GM19324 (cell line): ENCODE results near the gene PANK4.

Experiments
- ATAC-seq: cut with Tn5 transposase; IDR thresholded peaks from one replicate; pipeline ENCODE4 v1.9.1; 2021; ENCODE audit warnings: mild to moderate bottlenecking, moderate library complexity; ENCODE audit not compliant: unreplicated experiment, low FRiP score

The PANK4 gene

DNA sequence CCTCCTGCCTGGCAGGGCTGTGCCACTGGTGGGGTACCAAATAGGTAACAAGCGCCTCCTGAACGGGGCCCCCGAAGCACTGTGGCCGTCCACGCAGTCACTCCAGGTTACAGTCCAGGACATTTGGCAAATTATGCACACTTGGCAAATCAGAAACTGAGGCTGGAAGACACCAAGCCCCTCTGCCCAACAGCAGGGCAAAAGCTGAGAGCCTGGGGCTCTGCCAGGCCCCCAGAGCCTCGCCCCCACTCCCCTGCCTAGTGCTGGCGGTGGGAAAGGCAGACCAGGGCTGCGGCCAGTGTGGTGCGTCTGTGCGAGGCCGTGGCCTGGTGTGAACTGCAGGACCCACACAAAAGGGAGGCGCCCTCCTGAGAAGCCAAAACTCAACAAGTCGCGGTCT is 9.4 kb downstream of the PANK4 start:
- ATAC-seq = no peak

DNA sequence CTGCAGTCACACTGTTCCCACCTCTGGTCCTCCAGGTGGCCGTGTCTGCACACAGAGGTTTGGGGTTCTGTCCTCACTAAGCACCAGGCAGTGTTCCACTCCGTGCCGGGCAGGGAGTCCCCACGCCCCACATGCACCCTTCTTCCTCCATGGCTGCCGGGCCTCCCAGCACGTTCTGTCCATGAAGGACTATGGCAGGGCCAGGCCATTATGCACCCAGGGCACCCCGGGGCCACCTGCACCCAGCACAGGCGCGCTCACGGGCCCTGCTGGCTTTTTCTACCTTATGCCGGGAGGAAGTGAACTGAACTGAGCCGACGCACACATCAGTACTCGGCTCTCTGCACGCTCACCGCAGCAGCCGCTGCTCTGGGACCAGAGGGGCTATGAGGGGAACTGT is 10.3 kb downstream of the PANK4 start:
- no peak for ATAC-seq

DNA sequence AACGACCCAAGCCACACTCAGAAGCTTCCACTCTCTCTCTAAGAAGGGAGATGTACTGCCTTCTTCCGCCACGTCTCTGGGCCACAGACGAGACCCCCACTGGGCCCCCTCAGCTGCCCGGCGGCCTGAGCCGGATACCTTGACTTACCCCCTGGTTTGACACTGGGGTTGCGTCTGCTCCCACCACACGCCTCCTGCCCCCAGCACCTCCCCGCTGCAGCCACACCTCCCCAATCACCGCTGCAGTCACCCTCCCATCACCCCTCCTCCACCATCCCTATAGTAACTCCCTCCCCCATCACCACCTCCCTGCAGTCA is 10.7 kb downstream of the PANK4 start:
- ATAC-seq = no peak

DNA sequence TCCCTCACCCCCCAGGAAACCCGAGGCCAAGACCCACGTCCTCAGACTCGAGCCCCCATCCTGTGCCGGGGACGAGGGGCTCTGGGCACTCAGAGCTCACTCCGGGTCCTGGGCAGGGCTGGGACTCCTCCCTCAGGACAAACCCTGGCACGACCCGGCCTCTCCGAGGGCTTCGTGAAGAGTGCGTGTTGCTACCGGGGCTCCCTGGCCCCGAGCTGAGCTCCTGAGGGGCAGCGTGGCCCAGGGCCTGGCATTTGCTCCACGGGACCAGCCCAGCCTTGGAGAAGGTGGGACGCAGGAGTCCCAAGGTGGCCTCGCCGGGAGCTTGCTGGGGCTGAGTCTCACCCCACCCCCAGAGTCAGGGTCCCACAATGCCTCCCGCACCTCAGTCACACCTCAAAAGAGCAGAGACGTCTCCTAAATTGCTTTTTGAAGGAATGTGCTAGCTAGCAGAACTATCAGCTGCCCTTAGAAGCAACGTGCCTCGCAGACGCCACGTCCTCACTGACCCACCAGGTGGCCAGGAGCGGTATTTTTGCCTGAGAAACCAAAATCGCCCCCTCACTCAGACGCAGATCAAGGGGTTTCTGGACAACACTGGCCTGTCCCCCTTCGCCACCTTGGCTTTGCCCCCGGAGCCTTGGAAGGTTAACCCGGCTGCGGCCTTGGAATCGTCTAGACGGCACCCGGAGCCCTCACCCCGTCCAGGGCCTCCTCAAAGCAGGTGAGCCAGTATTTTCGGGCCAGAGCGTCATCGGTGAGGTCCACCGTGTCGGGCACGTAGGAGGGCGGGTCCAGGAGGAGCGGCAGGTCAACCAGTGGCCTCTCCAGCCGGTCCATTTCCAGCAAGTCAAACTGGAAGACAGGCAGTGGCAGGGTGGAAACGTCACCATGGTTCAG is 11.3 kb downstream of the PANK4 start:
- ATAC-seq = no peak

DNA sequence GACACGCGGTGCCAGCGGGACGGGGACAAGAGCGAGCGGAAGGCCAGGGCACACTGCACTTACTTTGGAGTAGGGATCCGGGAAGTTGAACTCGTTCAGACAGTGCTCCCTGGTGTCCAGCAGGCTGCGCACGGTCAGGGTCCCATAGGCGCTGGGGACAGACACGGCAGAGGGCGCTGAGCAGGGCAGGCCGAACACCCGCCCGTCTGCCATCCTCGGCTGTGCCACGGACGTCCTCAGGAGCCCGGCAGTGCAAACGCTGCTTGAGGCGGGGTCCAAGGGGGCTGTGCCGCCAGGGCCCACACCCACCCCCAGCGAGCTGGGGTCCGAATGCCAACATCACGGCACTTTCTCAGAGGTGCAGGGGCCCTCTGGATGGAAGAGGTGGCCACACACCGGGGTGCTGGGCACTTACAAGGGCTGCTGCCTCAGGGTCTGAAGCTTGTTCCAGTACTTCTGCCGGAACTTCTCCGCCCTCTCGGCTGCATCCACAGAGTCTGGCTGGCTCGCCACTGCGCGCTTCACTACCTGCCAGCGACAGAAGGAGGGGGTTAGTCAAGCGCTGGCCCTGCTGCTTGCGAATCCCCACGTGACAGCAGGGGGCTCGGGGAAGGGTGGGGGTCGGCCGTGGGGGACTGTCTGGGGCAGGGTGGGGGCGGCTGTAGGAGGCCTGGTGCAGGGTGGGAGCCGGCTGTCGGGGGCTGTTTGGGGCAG is 12.3 kb downstream of the PANK4 start:
- no peak for ATAC-seq

DNA sequence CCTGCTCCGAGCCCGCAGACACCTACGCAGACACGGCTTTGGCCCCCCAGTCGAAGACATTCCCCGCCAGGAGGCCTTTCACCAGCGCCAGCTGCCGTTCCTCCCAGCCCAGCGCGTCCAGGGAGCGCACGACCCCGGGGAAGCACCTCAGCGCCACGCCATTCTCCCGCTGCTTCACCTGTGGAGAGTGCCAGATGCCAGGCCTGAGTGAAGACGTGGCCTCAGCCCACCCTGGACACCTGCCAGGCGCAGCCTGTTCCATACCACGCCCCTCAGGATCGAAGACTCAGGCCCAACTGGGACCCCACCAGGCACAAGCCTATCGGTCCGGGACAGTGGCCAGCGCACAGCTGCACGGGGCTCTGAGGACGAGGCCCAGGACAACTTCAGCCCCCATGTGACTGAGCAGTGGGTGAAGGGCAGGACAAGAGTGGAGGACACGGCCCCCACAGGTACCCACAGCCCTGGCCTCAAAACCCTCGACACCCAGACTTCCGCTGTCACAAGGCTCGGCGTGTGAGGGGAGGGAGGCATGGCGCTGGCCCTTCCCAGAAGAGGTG is 13.5 kb downstream of the PANK4 start:
- ATAC-seq = no peak

DNA sequence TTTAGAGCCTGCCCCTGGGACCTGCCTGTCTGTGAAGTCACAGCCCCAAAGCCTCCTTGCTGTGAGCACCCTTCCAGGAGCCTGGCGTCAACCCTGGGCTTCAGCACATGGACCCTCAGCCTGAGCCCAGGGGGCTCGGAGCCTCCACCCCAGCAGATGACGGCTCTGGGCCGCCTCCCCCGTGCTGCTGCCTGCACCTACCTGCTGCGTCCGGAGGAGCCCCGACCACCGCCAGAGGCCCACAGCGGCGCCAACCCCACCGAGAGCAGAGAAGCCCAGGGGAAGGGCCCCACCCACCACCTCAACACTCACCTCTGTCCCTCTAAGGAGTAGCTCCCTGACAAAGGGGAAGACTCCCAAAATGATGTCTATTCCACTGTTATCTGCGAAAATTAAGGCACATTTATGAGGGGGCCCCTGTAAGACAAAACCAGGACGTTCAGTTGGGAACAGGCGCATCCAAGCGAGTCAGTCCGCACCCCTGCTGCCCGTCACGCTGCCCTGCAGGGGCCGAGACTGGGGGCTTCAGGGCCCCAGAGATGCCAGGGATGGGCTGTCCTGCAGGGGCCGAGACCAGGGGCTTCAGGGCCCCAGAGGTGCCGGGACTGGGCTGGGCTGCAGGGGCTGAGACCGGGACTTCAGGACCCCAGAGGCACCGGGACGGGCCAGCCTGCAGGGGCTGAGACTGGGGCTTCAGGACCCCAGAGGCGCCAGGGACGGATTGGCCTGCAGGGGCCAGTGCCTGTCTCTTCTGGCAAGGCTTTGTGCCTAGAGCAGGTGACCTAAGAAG is 15.8 kb downstream of the PANK4 start:
- no peak for ATAC-seq

DNA sequence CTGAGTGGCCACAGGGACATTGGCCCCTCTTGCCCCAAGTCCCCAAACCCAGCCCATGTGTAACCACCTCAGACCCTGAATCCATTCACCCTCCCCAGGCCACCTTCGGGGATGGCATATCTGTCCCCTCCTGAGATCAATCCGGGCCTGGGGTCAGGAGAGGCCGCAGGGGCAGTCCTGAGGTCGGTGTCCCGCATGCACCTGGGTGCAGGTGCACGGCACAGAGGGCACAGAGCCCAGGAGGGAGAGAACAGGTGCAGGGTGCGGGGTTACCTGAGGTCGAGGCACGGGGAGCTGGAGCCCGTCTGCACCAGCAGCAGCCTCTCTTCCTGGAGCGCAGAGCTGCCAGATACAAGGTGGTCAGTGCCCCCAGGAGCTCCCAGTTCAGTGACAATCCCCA is 16.8 kb downstream of the PANK4 start:
- ATAC-seq = no peak

DNA sequence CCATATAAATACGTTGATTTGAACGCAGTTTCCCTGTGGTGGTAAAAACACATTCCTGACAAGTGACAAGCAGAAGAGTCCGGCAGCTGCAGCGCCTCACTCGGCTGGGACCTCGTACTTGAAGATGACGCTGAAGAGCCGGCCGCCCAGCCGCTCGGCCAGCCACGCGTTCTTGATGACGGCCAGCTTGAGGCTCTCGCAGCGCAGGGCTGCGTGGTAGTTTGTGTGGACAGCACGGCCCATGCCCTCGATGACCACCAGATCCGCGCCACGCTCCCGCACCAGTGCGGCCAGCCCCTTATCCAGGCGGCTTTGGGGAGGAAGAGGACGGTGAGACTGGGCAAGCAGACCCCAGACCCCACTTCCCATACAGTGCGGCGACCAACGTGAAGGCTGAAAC is 17.6 kb downstream of the PANK4 start:
- no peak for ATAC-seq

DNA sequence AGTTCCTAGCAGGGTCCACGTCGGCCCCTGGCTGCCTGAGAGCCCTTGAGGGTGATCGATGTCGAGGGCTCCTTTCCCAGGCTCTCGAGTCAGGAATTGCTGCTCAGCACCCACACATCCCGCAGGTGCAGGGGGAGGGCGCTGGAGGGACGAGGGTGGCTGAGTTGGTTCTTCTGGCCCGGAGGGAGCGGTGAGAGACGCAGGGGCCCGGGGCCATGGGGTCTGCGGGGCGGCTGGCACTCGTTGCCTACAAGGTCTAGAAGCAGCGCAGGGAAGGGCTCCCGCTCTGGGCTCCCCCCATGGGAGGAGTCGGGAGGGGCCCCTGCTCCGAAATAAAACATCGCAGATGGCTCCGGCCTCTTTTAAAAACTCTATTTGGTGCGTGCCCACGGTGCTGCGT is 18.2 kb downstream of the PANK4 start:
- no peak for ATAC-seq

DNA sequence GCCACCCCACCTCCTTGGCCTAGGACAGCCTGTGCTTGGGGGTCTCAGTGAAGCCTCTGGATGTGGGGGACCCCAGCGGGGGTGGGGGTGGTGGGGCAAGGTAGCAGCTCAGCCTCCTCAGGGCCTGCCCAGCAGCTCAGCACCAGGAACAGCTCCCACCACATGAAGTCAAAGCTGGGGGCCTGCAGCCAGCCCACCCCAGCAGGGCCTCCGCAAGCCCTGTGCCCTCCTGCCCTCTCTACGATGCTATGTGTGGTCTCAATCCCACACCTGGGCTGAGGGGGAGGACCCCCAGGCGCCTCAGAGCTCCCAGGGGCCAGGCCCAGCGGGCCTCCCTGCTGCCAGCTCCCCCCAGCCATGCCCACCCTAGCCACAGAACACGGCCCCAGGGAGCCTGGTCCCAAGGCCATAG is 18.6 kb downstream of the PANK4 start:
- no peak for ATAC-seq

DNA sequence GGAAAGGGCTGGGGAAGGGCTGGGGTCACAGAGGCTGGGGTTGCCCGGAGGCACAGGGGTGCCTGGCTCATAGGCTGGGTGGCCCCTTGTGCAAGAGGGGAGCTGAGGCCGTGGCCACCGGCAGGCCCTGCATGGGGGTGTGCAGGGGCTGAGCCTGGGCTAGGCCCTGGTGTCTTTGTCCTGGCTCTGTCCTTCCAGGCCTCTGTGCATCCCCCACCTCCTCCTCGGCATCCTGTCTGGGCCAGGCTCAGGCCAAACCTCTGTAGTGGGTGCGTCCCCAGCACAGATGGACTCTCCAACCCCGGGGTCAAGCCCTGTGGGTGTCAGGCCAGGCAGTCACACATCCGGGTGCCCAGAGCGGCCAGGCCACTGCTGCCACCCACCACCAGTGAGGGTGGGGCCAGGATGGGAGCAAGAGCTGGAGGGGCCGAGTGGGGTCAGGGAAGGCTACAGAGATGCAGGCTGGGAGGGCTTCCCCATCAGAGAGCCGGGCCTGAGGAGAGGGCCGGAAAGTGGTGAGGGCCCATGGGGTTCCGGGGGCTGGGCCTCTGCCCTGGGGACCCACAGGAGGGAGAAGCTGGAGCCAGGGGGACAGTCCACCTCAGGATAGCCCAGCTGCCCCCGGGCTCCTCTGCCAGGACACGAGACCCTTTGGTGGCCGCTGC is 19.4 kb downstream of the PANK4 start:
- no peak for ATAC-seq

DNA sequence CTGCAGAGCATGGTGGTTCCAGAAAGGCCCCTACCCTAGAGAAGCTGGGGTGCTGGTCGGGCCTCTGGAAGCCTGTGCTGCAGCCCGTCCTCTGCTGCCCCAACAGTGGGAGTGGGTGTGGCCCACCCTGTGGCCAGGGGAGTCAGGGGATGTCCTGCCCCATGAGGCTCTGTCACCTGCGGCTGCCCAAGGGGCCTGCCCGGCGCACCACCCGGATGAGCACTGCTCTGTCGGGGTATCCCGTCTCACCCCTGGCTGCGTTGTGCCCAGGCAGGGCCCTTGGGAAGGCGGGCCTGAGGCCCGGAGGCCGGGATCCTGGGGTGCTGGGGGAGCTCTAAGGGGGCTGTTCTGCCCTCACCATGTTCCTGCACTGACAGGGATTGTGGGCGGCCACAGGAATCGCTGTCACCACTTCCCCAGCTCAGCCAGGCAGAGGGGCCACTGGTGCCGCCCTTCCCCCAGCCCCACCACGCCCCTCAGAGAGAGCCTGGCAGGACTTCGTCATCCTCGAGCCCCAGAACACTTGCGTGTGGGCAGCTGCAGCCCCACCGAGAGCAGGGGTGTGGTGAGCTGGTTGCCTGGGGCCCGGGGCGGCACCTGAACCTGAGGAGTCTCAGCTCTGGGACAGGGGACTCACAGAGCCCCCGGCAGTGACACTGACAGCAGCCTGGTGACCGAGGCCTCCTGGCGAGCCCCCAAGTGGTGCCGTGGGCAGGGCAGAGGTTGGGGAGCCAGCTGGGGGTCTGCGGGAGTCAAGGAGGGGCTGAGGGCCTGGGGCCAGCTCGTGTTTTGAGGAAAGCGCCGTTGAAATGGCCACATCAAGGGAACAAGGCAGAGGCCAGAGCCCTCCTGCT is 20.2 kb downstream of the PANK4 start:
- ATAC-seq = no peak

DNA sequence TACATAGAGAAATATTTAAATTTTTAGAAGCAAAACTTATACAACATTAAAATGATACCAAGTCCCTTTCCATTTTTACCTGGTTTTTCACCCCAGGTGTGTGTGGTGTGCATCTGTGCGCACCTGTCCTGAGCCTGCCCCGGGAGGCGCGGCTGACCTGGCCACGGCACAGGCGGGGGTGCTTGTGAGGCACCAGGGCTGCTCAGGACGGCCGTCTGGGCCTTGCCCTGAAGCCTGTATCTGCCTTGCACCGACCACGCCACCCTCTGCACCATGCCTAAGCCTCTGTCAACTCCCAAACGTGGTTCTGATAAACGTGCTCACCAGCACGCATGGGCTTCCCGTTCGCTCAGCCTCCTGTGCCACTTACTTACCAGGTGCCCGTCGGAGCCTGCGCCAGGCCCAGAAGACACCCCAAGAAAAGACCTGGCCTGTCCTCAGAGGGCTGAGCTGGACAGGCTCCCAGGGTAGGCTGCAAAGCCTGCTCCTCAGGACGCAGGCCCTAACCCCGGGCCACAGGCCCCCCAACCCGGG is 20.9 kb downstream of the PANK4 start:
- no peak for ATAC-seq

DNA sequence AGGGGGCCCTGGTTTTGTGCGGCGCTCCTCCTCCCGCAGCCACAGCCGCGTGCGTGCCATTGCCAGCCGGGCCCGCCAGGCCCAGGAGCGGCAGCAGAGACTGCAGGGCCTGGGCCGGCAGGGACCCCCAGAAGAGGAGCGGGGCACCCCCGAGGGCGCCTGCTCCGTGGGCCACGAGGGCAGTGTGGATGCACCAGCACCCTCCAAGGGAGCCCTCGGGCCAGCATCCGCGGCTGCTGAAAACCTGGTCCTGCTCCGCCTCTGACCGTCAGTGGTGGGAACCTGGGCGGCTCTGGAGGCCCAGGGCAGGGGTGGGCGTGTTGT is 21.5 kb downstream of the PANK4 start:
- ATAC-seq = no peak

DNA sequence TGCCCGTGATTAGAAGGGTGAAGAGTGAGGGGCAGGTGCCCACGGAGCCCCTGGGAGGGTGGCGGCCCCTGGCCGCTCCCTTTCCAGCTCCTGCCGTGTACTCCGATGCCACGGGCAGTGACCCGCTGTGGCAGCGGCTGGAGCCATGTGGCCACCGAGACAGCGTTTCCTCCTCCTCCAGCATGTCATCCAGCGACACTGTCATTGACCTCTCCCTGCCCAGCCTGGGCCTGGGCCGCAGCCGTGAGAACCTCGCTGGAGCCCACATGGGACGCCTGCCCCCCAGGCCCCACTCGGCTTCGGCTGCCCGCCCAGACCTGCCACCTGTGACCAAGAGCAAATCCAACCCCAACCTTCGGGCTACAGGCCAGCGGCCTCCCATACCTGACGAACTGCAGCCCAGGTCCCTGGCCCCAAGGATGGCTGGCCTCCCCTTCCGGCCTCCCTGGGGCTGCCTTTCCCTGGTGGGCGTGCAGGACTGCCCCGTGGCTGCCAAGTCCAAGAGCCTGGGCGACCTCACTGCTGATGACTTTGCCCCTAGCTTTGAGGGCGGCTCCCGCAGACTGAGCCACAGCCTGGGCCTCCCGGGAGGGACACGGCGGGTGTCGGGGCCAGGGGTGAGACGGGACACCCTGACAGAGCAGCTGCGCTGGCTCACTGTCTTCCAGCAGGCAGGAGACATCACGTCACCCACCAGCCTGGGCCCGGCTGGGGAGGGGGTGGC is 22.0 kb downstream of the PANK4 start:
- no peak for ATAC-seq

DNA sequence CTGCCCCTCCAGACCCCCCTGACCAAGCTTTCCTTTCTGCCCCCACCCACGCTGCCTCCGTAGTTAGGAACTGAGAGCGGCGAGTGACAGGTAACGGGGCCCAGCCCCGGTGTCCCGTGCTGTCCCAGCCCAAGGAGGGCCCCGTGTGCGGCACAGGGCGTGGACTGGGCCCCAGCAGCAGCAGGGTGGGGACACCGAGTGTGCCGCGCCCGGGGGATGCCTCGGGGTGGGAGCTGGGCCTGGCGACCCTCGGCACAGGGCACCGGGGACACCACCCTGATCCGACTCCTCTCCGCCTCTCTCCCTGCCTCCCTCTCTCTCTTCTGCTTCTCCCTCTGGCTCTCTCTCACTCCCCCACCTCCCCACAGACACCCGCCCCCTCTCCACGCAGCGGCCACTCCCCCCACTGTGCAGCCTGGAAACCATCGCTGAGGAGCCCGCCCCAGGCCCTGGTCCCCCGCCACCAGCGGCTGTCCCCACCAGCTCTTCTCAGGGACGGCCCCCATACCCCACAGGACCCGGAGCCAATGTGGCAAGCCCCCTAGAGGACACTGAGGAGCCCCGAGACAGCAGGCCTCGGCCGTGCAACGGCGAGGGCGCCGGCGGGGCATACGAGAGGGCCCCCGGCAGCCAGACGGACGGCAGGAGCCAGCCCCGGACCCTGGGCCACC is 22.7 kb downstream of the PANK4 start:
- no peak for ATAC-seq
